H1 (cell line): ENCODE data around the gene GPT2. TPM values are rescaled to one million over a fixed set of nuclear protein-coding genes. Genes with fewer than 3 reads are reported as not detected.

ENCODE experiments used
- CTCF ChIA-PET: fragments of 300-600 bp; sonication (Branson Sonifier 250); formaldehyde crosslinking; loops from one replicate; lab custom pipeline; 2021; ENCODE audit not compliant: partially characterized antibody; lab: Charles Lee
- POLR2A ChIA-PET: fragments of 300-600 bp; sonication (Branson Sonifier 250); formaldehyde crosslinking; loops from one replicate; lab custom pipeline; 2021; ENCODE audit warnings: inconsistent platforms; ENCODE audit not compliant: partially characterized antibody; lab: Charles Lee
- DNase-seq, 2 experiments: peaks; one replicate each; pipeline versions ENCODE4 v3.0.0 to v3.0.0-alpha.2; 2010 to 2022; ENCODE audit warnings: low spot score in 2 of 2, low read depth in 1 of 2, mixed read lengths in 1 of 2
- FAIRE-seq: peaks from 2 replicates; lab custom pipeline; 2011; peaks lifted over from hg19 to GRCh38; lab: Jason Lieb, UNC
- H2AFZ ChIP-seq: 2 replicates; pipeline ENCODE4 v1.8.1; 2012; ENCODE audit warnings: low read length, inconsistent platforms
- H2AK5ac ChIP-seq: 2 replicates; pipeline ENCODE4 v1.6.1; 2013; ENCODE audit warnings: low read depth, low read length
- H2BK120ac ChIP-seq: replicated peaks from 2 replicates; pipeline ENCODE3; 2013; ENCODE audit warnings: low read depth, low read length, inconsistent platforms
- H2BK12ac ChIP-seq: 2 replicates; pipeline ENCODE4 v1.6.1; 2013; ENCODE audit warnings: low read depth, low read length
- H2BK15ac ChIP-seq: 2 replicates; pipeline ENCODE4 v1.6.1; 2013; ENCODE audit warnings: low read length
- H2BK20ac ChIP-seq: 2 replicates; pipeline ENCODE4 v1.6.1; 2013; ENCODE audit warnings: low read length
- H2BK5ac ChIP-seq: 2 replicates; pipeline ENCODE4 v1.6.1; 2013; ENCODE audit warnings: low read depth, low read length
- H3K14ac ChIP-seq: 2 replicates; pipeline ENCODE4 v1.6.1; 2013; ENCODE audit warnings: inconsistent platforms; ENCODE audit not compliant: insufficient read length
- H3K18ac ChIP-seq: 2 replicates; pipeline ENCODE4 v1.6.1; 2013; ENCODE audit warnings: low read length; ENCODE audit errors: extremely low read depth
- H3K23ac ChIP-seq: 2 replicates; pipeline ENCODE4 v1.6.1; 2013; ENCODE audit warnings: inconsistent platforms; ENCODE audit not compliant: insufficient read length
- H3K23me2 ChIP-seq: 2 replicates; pipeline ENCODE4 v1.6.1; 2013; ENCODE audit warnings: low read depth, low read length
- H3K27ac ChIP-seq: 2 replicates; pipeline ENCODE4 v1.6.1; 2011; ENCODE audit warnings: low read depth, low read length, inconsistent platforms
- H3K27me3 ChIP-seq, 4 experiments: replicated peaks in 1 of 4; 1 replicate in 1 of 4; 2 replicates in 3 of 4; pipeline versions ENCODE4 v1.6.1 to v1.8.1; 2011 to 2013; ENCODE audit warnings: low read length in 3 of 4, mild to moderate bottlenecking in 3 of 4, inconsistent platforms in 2 of 4, mixed read lengths in 2 of 4, moderate library complexity in 1 of 4; ENCODE audit not compliant: control insufficient read depth in 3 of 4, insufficient read depth in 3 of 4; ENCODE audit errors: extremely low read depth in 1 of 4
- H3K36me3 ChIP-seq, 4 experiments: 2 replicates each; pipeline versions ENCODE4 v1.6.1 to v1.8.1; 2011 to 2013; ENCODE audit warnings: mild to moderate bottlenecking in 4 of 4, low read length in 3 of 4, moderate library complexity in 2 of 4, control low read depth in 1 of 4, inconsistent platforms in 1 of 4; ENCODE audit not compliant: insufficient read depth in 4 of 4, control insufficient read depth in 2 of 4
- H3K4ac ChIP-seq: replicated peaks from 2 replicates; pipeline ENCODE3; 2013; ENCODE audit warnings: low read length, low read depth, mixed read lengths, inconsistent platforms; ENCODE audit not compliant: insufficient read length
- H3K4me1 ChIP-seq, 4 experiments: replicated peaks in 1 of 4; 1 replicate in 1 of 4; 2 replicates in 3 of 4; pipeline versions ENCODE4 v1.6.1 to v1.8.1; 2011 to 2013; ENCODE audit warnings: low read length in 3 of 4, inconsistent platforms in 2 of 4, mixed read lengths in 1 of 4; ENCODE audit not compliant: insufficient read depth in 4 of 4, control insufficient read depth in 3 of 4
- H3K4me2 ChIP-seq, 2 experiments: 2 replicates each; pipeline versions ENCODE4 v1.6.1 to v1.8.1; 2011 to 2013; ENCODE audit warnings: low read depth in 2 of 2, low read length in 2 of 2, control low read depth in 1 of 2, inconsistent platforms in 1 of 2, mild to moderate bottlenecking in 1 of 2; ENCODE audit not compliant: insufficient read depth in 1 of 2
- H3K4me3 ChIP-seq, 4 experiments: fragments of 200-600, 300-600 bp in 1 of 4; sonication (generic), shearing (Covaris generic), sonication (Bioruptor Twin) in 1 of 4; 2 replicates each; pipeline versions ENCODE4 v1.5.1 to v1.8.1; 2011 to 2016; ENCODE audit warnings: low read length in 4 of 4, low read depth in 3 of 4, control low read depth in 2 of 4, inconsistent platforms in 2 of 4, mild to moderate bottlenecking in 2 of 4, mixed read lengths in 1 of 4, moderate library complexity in 1 of 4; ENCODE audit not compliant: insufficient read depth in 2 of 4; ENCODE audit errors: extremely low read depth in 1 of 4
- H3K56ac ChIP-seq: replicated peaks from 2 replicates; pipeline ENCODE3; 2013; ENCODE audit warnings: low read depth, mild to moderate bottlenecking, mixed read lengths, low read length, inconsistent platforms; ENCODE audit not compliant: insufficient read length
- H3K79me1 ChIP-seq: 2 replicates; pipeline ENCODE4 v1.6.1; 2013; ENCODE audit warnings: low read depth, low read length, control low read depth
- H3K79me2 ChIP-seq, 2 experiments: 2 replicates each; pipeline versions ENCODE4 v1.6.1 to v1.8.1; 2012 to 2013; ENCODE audit warnings: low read length in 2 of 2, mild to moderate bottlenecking in 2 of 2, inconsistent platforms in 1 of 2; ENCODE audit not compliant: insufficient read depth in 2 of 2, control insufficient read depth in 1 of 2
- H3K9ac ChIP-seq, 4 experiments: replicated peaks in 1 of 4; 1 replicate in 1 of 4; 2 replicates in 3 of 4; pipeline versions ENCODE4 v1.6.1 to v1.8.1; 2011 to 2013; ENCODE audit warnings: low read depth in 3 of 4, low read length in 3 of 4, control low read depth in 2 of 4, mild to moderate bottlenecking in 2 of 4, moderate library complexity in 2 of 4, inconsistent platforms in 1 of 4; ENCODE audit errors: extremely low read depth in 1 of 4
- H3K9me3 ChIP-seq, 2 experiments: 2 replicates each; pipeline versions ENCODE4 v1.6.1 to v1.8.1; 2012 to 2013; ENCODE audit warnings: mild to moderate bottlenecking in 2 of 2, moderate library complexity in 2 of 2, control low read depth in 1 of 2, inconsistent platforms in 1 of 2, low read depth in 1 of 2, low read length in 1 of 2, mixed read lengths in 1 of 2; ENCODE audit not compliant: insufficient read depth in 2 of 2
- H4K20me1 ChIP-seq, 2 experiments: replicated peaks in 1 of 2; 2 replicates each; pipeline versions ENCODE3 to v1.8.1; 2011 to 2013; ENCODE audit warnings: inconsistent platforms in 2 of 2, low read length in 2 of 2, mild to moderate bottlenecking in 1 of 2; ENCODE audit not compliant: insufficient read depth in 2 of 2, control insufficient read depth in 1 of 2
- H4K5ac ChIP-seq: 2 replicates; pipeline ENCODE4 v1.6.1; 2013; ENCODE audit warnings: low read length, low read depth, mixed read lengths, inconsistent platforms; ENCODE audit not compliant: insufficient read length
- H4K8ac ChIP-seq: 2 replicates; pipeline ENCODE4 v1.8.0; 2013; ENCODE audit warnings: mild to moderate bottlenecking, moderate library complexity, low read length, inconsistent platforms; ENCODE audit not compliant: insufficient read depth; ENCODE audit errors: extremely low read depth
- H4K91ac ChIP-seq: replicated peaks from 2 replicates; pipeline ENCODE3; 2013; ENCODE audit warnings: low read length, mixed read lengths, inconsistent platforms; ENCODE audit not compliant: insufficient read length
- KDM4A ChIP-seq: IDR thresholded peaks from one replicate; pipeline ENCODE4 v1.7.1; 2012; ENCODE audit warnings: low read depth, mild to moderate bottlenecking, moderate library complexity, low read length, inconsistent platforms; ENCODE audit not compliant: severe bottlenecking
- RNF2 ChIP-seq: fragments of 200-900, 300-1000 bp; sonication (generic); IDR thresholded peaks from 2 replicates; pipeline ENCODE4 v1.7.1; 2016; ENCODE audit warnings: borderline replicate concordance, low read depth, mild to moderate bottlenecking, antibody characterized with exemption, low read length; ENCODE audit not compliant: poor library complexity, severe bottlenecking; ENCODE audit errors: missing control alignments
- WGBS, 2 experiments: shearing (Covaris generic) in 1 of 2; methylation state at CpG; one replicate each; pipeline versions ENCODE4 v1.1.6 to v1.1.7; 2013 to 2015; ENCODE audit warnings: low lambda C conversion rate in 2 of 2, mixed read lengths in 2 of 2, inconsistent platforms in 1 of 2, low coverage in 1 of 2, missing lambda C conversion rate in 1 of 2; ENCODE audit not compliant: insufficient replicate concordance in 2 of 2, insufficient coverage in 1 of 2, insufficient read length in 1 of 2; ENCODE audit errors: extremely low coverage in 1 of 2, missing lambda C conversion rate in 1 of 2; 5-methylcytosine and 5-hydroxymethylcytosine counted together
- polyA plus RNA-seq, 7 experiments: library from polyadenylated mRNA; depleted of rRNA in 3 of 7; stranded (reverse) in 5 of 7; unstranded in 2 of 7; fragments of >200 nt in 5 of 7; fragments of 200-250 nt in 2 of 7; gene quantifications; 1 replicate in 5 of 7; 2 replicates in 1 of 7; 4 replicates in 1 of 7; pipeline versions ENCODE4 v1.2.1 to v1.2.3, GENCODE V29; 2011 to 2013; ENCODE audit warnings: missing spikeins in 2 of 7, mixed read lengths in 2 of 7
- total RNA-seq: library from RNA; stranded (reverse); fragmentation: NEBNext Ultra II Directional; extraction: Animal tissue kit (Norgen Biotek cat#: 25700); gene quantifications from 2 replicates; pipeline ENCODE4 v1.2.1, GENCODE V29; 2021

The GPT2 gene
- total and polyA plus RNA-seq, 2 of the 8 experiments (the other 6 are each of a cell fraction or from before 2014, with no cell fraction given): 71.6 to 94.1 TPM

GRCh38 chr16:46950009-46950408 is 65.8 kb downstream of the GPT2 start:
- TF ChIP-seq RNF2 (no peak), KDM4A (no peak)
- Histone ChIP-seq H3K18ac (no peak overlapping the region), H4K8ac (no peak overlapping the region), H2AK5ac (no peak overlapping the region), H3K4me3 (no peak overlapping the region), H3K23ac (no peak overlapping the region), H3K56ac (no peak overlapping the region), H4K20me1 (no peaks in the 10 kb centered on the region), H2BK12ac (no peak overlapping the region), H3K79me2 (no peaks in the 10 kb centered on the region), H2BK20ac (no peak overlapping the region), H2BK120ac (no peak overlapping the region), H3K27me3 (no peaks in the 10 kb centered on the region), H4K91ac (no peak overlapping the region), H3K4me1 (no peaks in the 10 kb centered on the region), H3K36me3 (peaks cover 0 to 6% (median 3%) of the 10 kb centered on the region in 4 experiments; a peak in 5 of 8 replicates), H3K4ac (no peak overlapping the region), H3K9me3 (no peaks in the 10 kb centered on the region), H2AFZ (no peak overlapping the region), H2BK15ac (no peak overlapping the region), H3K4me2 (no peak overlapping the region), H3K23me2 (no peaks in the 10 kb centered on the region), H4K5ac (no peak overlapping the region), H3K9ac (no peak overlapping the region), H2BK5ac (no peak overlapping the region), H3K14ac (no peak overlapping the region), H3K27ac (no peak overlapping the region), H3K79me1 (no peaks in the 10 kb centered on the region)
- WGBS, 2 experiments: 65% methylated on average over 1 of the region's 1 CpG; no CpG with 5 or more reads in 1 of the 2 experiments
- ChIA-PET POLR2A (interaction anchor here (1.1 to 2.1 kb wide), 2 partner anchors 12 to 15 kb away, joined by 3 to 5 read pairs; no protein-coding TSS in a partner anchor), CTCF (interaction anchor here (0.7 to 1.1 kb wide), 2 partner anchors 1105 to 1216 kb away, joined by 3 read pairs; no protein-coding TSS in a partner anchor)
- no peak for FAIRE-seq
- no peak for DNase-seq
